H9 (cell line): ENCODE measurements around the gene ANKRD11. TPM values are rescaled to one million over a fixed set of nuclear protein-coding genes. Genes with fewer than 3 reads are reported as not detected.

Experiments used
- DNase-seq: peaks from one replicate; pipeline ENCODE4 v3.0.0-alpha.2; 2017
- H2AFZ ChIP-seq: one replicate; pipeline ENCODE4 v1.6.1; 2013; ENCODE audit warnings: mild to moderate bottlenecking, low read length, control low read depth, moderate library complexity
- H2AK5ac ChIP-seq: 2 replicates; pipeline ENCODE4 v1.6.1; 2013; ENCODE audit warnings: low read length, control low read depth, mixed read lengths; ENCODE audit not compliant: insufficient read length
- H2BK120ac ChIP-seq: one replicate; pipeline ENCODE4 v1.6.1; 2013; ENCODE audit warnings: low read depth, mild to moderate bottlenecking, low read length, control low read depth, inconsistent platforms; ENCODE audit not compliant: poor library complexity, severe bottlenecking
- H2BK12ac ChIP-seq: 2 replicates; pipeline ENCODE4 v1.6.1; 2013; ENCODE audit warnings: low read length, control low read depth, mixed read lengths, low read depth; ENCODE audit not compliant: insufficient read length
- H2BK15ac ChIP-seq: 2 replicates; pipeline ENCODE4 v1.6.1; 2013; ENCODE audit warnings: low read depth, low read length, control low read depth
- H2BK20ac ChIP-seq: one replicate; pipeline ENCODE4 v1.6.1; 2013; ENCODE audit warnings: low read depth, mild to moderate bottlenecking, low read length, control low read depth, inconsistent platforms; ENCODE audit not compliant: poor library complexity, severe bottlenecking
- H2BK5ac ChIP-seq: 2 replicates; pipeline ENCODE4 v1.6.1; 2013; ENCODE audit warnings: low read length, control low read depth, mixed read lengths; ENCODE audit not compliant: insufficient read length
- H3K14ac ChIP-seq: 2 replicates; pipeline ENCODE4 v1.6.1; 2013; ENCODE audit warnings: low read length, control low read depth; ENCODE audit not compliant: insufficient read depth
- H3K18ac ChIP-seq: 2 replicates; pipeline ENCODE4 v1.6.1; 2013; ENCODE audit warnings: low read depth, mild to moderate bottlenecking, mixed read lengths, low read length, control low read depth; ENCODE audit not compliant: insufficient read length
- H3K23ac ChIP-seq: 2 replicates; pipeline ENCODE4 v1.6.1; 2013; ENCODE audit warnings: low read length, control low read depth, mixed read lengths, low read depth; ENCODE audit not compliant: insufficient read length
- H3K23me2 ChIP-seq: 2 replicates; pipeline ENCODE4 v1.6.1; 2013; ENCODE audit warnings: low read depth, mild to moderate bottlenecking, mixed read lengths, low read length, control low read depth; ENCODE audit not compliant: insufficient read length, poor library complexity, severe bottlenecking
- H3K27ac ChIP-seq: 2 replicates; pipeline ENCODE4 v1.5.1; 2013; ENCODE audit warnings: low read length, control low read depth, mixed read lengths, low read depth; ENCODE audit not compliant: insufficient read length
- H3K27me3 ChIP-seq: 2 replicates; pipeline ENCODE4 v1.6.1; 2013; ENCODE audit warnings: low read length, control low read depth, inconsistent platforms; ENCODE audit not compliant: insufficient read depth
- H3K4ac ChIP-seq: 2 replicates; pipeline ENCODE4 v1.6.1; 2013; ENCODE audit warnings: low read depth, mild to moderate bottlenecking, control low read depth, inconsistent platforms, low read length, moderate library complexity
- H3K4me1 ChIP-seq: 2 replicates; pipeline ENCODE4 v1.6.1; 2013; ENCODE audit warnings: low read length, control low read depth, inconsistent platforms; ENCODE audit not compliant: insufficient read depth
- H3K4me2 ChIP-seq: 2 replicates; pipeline ENCODE4 v1.6.1; 2013; ENCODE audit warnings: low read length, control low read depth, mixed read lengths; ENCODE audit not compliant: insufficient read length, insufficient read depth
- H3K56ac ChIP-seq: 2 replicates; pipeline ENCODE4 v1.6.1; 2013; ENCODE audit warnings: low read depth, mild to moderate bottlenecking, mixed read lengths, low read length, control low read depth; ENCODE audit not compliant: insufficient read length
- H3K79me1 ChIP-seq: 2 replicates; pipeline ENCODE4 v1.6.1; 2013; ENCODE audit warnings: low read depth, mild to moderate bottlenecking, moderate library complexity, low read length, control low read depth, inconsistent platforms; ENCODE audit not compliant: insufficient read depth, poor library complexity, severe bottlenecking
- H3K79me2 ChIP-seq: 2 replicates; pipeline ENCODE4 v1.6.1; 2013; ENCODE audit warnings: low read length, control low read depth, inconsistent platforms; ENCODE audit not compliant: insufficient read depth
- H3K9ac ChIP-seq: 2 replicates; pipeline ENCODE4 v1.6.1; 2013; ENCODE audit warnings: low read length, control low read depth, mixed read lengths; ENCODE audit not compliant: insufficient read length; ENCODE audit errors: extremely low read depth
- H3K9me3 ChIP-seq: one replicate; pipeline ENCODE4 v1.6.1; 2013; ENCODE audit warnings: low read depth, low read length, inconsistent platforms; ENCODE audit not compliant: control insufficient read depth
- H3T11ph ChIP-seq: one replicate; pipeline ENCODE4 v1.6.1; 2013; ENCODE audit warnings: mild to moderate bottlenecking, low read length, control low read depth, inconsistent platforms
- H4K20me1 ChIP-seq: one replicate; pipeline ENCODE4 v1.6.1; 2013; ENCODE audit not compliant: control insufficient read depth, insufficient read length, insufficient read depth
- H4K5ac ChIP-seq: 2 replicates; pipeline ENCODE4 v1.6.1; 2013; ENCODE audit warnings: low read depth, mild to moderate bottlenecking, mixed read lengths, low read length, control low read depth; ENCODE audit not compliant: insufficient read length
- H4K8ac ChIP-seq: replicated peaks from 2 replicates; pipeline ENCODE4 v1.6.1; 2013; ENCODE audit warnings: low read length, control low read depth, mixed read lengths, low read depth; ENCODE audit not compliant: insufficient read length
- H4K91ac ChIP-seq: 2 replicates; pipeline ENCODE4 v1.6.1; 2013; ENCODE audit warnings: low read depth, mild to moderate bottlenecking, moderate library complexity, mixed read lengths, low read length, control low read depth; ENCODE audit not compliant: insufficient read length
- H3K27ac Mint-ChIP-seq, 3 experiments: 2 replicates in 2 of 3; 3 replicates in 1 of 3; pipeline ENCODE4 v1.8.0; 2020 to 2021; ENCODE audit warnings: mixed read lengths in 3 of 3, mild to moderate bottlenecking in 1 of 3, moderate library complexity in 1 of 3
- H3K27me3 Mint-ChIP-seq: 2 replicates; pipeline ENCODE4 v1.8.0; 2021; ENCODE audit warnings: low read depth, mild to moderate bottlenecking, moderate library complexity, mixed read lengths
- H3K36me3 Mint-ChIP-seq, 3 experiments: 2 replicates in 2 of 3; 3 replicates in 1 of 3; pipeline ENCODE4 v1.8.0; 2020 to 2021; ENCODE audit warnings: low read depth in 3 of 3, mixed read lengths in 3 of 3; ENCODE audit not compliant: insufficient read depth in 1 of 3
- H3K4me1 Mint-ChIP-seq, 2 experiments: 2 replicates each; pipeline ENCODE4 v1.8.0; 2020; ENCODE audit warnings: mixed read lengths in 2 of 2
- H3K4me3 Mint-ChIP-seq, 2 experiments: 2 replicates in 1 of 2; 3 replicates in 1 of 2; pipeline ENCODE4 v1.8.0; 2020 to 2021; ENCODE audit warnings: mild to moderate bottlenecking in 2 of 2, mixed read lengths in 2 of 2, moderate library complexity in 1 of 2
- H3K9me3 Mint-ChIP-seq, 2 experiments: 2 replicates in 1 of 2; 3 replicates in 1 of 2; pipeline ENCODE4 v1.8.0; 2020; ENCODE audit warnings: mild to moderate bottlenecking in 2 of 2, mixed read lengths in 2 of 2, moderate library complexity in 1 of 2
- WGBS: extraction: QIAGEN DNeasy Blood & Tissue Kit; methylation state at CpG from one replicate; pipeline ENCODE4 v1.1.7; 2013; ENCODE audit warnings: missing lambda C conversion rate, low lambda C conversion rate, mixed read lengths; ENCODE audit not compliant: insufficient read length; ENCODE audit errors: extremely low coverage; 5-methylcytosine and 5-hydroxymethylcytosine counted together
- total RNA-seq: library from RNA; stranded (reverse); gene quantifications from 2 replicates; pipeline ENCODE4 v1.2.1, GENCODE V29; 2021
- TF ChIP-seq, protein P1 (sequence below): fragments of 200-600 bp; sonication (generic); conservative IDR thresholded peaks from 3 replicates; pipeline ENCODE4 v1.8.0; 2021; ENCODE audit warnings: antibody characterized with exemption, mild to moderate bottlenecking

Gene ANKRD11
- total RNA-seq, 1 experiment from 2014 or later, result 181 TPM

DNA sequence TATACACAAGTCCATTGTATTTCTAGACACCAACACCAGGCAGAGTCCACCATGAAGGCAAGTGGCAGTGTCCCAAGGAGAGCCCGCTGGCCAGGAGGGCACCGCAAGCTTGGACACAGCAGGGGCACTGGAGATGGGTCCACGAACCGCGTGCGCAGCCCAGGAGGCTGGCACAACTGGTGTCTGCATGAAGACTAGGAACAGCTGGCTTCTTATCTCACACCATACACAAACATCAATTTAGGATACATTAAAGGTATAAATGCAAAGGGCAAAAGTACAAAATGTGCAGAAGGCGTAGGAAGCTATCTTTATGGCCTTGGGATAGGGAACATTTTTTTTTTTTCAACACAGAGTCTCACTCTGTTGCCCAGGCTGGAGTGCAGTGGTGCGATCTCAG is 52.4 kb downstream of the ANKRD11 start:
- H2AK5ac ChIP-seq, result no peak overlapping the region
- no peaks in the 10 kb centered on the region for H3K9me3 ChIP-seq
- Mint-ChIP-seq H3K27me3 (no peaks in the 10 kb centered on the region; the same call in 1 of the 2 replicates), H3K4me1 (peaks cover 52 to 54% of the 10 kb centered on the region in 2 experiments), H3K36me3 (peaks cover 11 to 27% (median 20%) of the 10 kb centered on the region in 3 experiments), H3K9me3 (peaks cover 3% of the 10 kb centered on the region in 2 experiments; a peak in 2 of 5 replicates), H3K4me3 (no peak overlapping the region), H3K27ac (no peak overlapping the region)
- no CpG with 5 or more reads among the region's 8 CpGs for WGBS
- peaks cover 3% of the 10 kb centered on the region for H4K20me1 ChIP-seq
- no peak overlapping the region for H2BK15ac ChIP-seq
- no peak overlapping the region for H4K91ac ChIP-seq
- no peak overlapping the region for H3K18ac ChIP-seq
- no peak for DNase-seq
- no peak overlapping the region for H2BK12ac ChIP-seq
- H3K27me3 ChIP-seq, result no peaks in the 10 kb centered on the region
- H3K79me2 ChIP-seq, result peaks cover 92% of the 10 kb centered on the region
- no peak overlapping the region for H3K56ac ChIP-seq
- H3K9ac ChIP-seq, result no peak overlapping the region
- H3K4me1 ChIP-seq, result peaks cover 7% of the 10 kb centered on the region; the same call in 1 of the 2 replicates
- H3K23me2 ChIP-seq, result no peaks in the 10 kb centered on the region
- no peak overlapping the region for H3K14ac ChIP-seq
- no peak overlapping the region for H2BK20ac ChIP-seq
- H3K4ac ChIP-seq, result no peak overlapping the region
- TF ChIP-seq, protein P1, sequence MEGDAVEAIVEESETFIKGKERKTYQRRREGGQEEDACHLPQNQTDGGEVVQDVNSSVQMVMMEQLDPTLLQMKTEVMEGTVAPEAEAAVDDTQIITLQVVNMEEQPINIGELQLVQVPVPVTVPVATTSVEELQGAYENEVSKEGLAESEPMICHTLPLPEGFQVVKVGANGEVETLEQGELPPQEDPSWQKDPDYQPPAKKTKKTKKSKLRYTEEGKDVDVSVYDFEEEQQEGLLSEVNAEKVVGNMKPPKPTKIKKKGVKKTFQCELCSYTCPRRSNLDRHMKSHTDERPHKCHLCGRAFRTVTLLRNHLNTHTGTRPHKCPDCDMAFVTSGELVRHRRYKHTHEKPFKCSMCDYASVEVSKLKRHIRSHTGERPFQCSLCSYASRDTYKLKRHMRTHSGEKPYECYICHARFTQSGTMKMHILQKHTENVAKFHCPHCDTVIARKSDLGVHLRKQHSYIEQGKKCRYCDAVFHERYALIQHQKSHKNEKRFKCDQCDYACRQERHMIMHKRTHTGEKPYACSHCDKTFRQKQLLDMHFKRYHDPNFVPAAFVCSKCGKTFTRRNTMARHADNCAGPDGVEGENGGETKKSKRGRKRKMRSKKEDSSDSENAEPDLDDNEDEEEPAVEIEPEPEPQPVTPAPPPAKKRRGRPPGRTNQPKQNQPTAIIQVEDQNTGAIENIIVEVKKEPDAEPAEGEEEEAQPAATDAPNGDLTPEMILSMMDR, result no peak
- no peak overlapping the region for H3T11ph ChIP-seq
- H3K79me1 ChIP-seq, result peaks cover 7% of the 10 kb centered on the region
- no peak overlapping the region for H2BK120ac ChIP-seq
- no peak overlapping the region for H4K5ac ChIP-seq
- H3K27ac ChIP-seq, result no peak overlapping the region
- H4K8ac ChIP-seq, result no peak overlapping the region
- H3K4me2 ChIP-seq, result no peak overlapping the region
- H3K23ac ChIP-seq, result no peak overlapping the region
- H2BK5ac ChIP-seq, result no peak overlapping the region
- no peak overlapping the region for H2AFZ ChIP-seq
